Measurements from ENCODE around the gene DESI1.

GRCh38 chr22:41658869-41659268, 38.0 kb upstream of the DESI1 start:
- TF ChIP-seq CTCF (IDR thresholded peaks at IDR 0.05), result no peak
- TF ChIP-seq EZH2 (IDR thresholded peaks at IDR 0.05), result no peak
